HG03575 (cell line): ENCODE data around the gene COX18.

Experiments used
- ATAC-seq: cut with Tn5 transposase; IDR thresholded peaks from one replicate; pipeline ENCODE4 v1.9.1; 2021; ENCODE audit not compliant: unreplicated experiment, insufficient number of reproducible peaks, low FRiP score; ENCODE audit errors: extremely low read depth

Gene COX18

GRCh38 chr4:73055241-73055897 is 14.1 kb downstream of the COX18 start:
- ATAC-seq: peak; percentile 48

- ATAC-seq: no peak
Observed at GRCh38 chr4:73053974-73054480, 15.5 kb downstream of the COX18 start.

GRCh38 chr4:73053076-73053475 is 16.4 kb downstream of the COX18 start:
- ATAC-seq: no peak

GRCh38 chr4:73051625-73052024 is 17.9 kb downstream of the COX18 start:
- ATAC-seq: no peak

GRCh38 chr4:73045879-73046278 is 23.6 kb downstream of the COX18 start:
- no peak for ATAC-seq

DNA sequence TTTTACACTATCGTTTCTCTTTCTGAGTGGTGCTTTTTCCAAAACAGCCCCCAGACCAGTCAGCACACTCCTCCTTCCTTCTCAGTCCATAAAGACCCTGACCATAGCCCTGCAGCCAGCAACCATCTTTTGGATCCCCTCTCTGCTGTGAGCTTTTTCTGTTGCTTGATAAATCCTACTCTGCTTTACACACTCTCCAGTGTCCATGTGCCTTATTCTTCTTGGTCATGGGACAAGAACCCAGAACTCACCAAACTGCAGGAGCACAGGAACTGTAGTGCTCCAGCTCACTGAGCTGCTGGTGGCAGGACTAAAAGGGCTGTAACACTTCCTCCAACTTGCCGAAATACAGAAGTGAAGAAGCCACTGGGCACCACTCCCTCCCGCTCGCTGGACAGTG is 32.5 kb downstream of the COX18 start:
- no peak for ATAC-seq

- ATAC-seq: no peak
Observed at GRCh38 chr4:73036123-73036522, 33.4 kb downstream of the COX18 start.

DNA sequence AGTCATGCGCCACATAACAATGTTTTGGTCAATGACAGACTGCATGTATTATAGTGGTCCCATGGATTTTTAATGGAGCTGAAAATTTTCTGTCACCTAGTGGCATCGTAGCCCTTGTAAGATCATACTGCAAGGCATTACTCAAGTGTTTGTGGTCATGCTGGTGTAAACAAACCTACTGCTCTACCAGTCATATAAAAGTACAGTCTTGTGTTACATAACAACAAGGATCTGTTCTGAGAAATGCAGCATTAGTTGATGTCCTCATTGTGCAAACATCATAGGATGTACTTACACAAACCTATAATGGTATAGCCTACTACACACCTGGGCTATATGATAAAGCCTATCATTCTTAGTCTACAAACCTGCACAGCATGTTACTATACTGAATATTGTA is 34.6 kb downstream of the COX18 start:
- no peak for ATAC-seq

GRCh38 chr4:73028621-73029020 is 40.9 kb downstream of the COX18 start:
- no peak for ATAC-seq

- no peak for ATAC-seq
Observed at GRCh38 chr4:73021634-73022033, 47.9 kb downstream of the COX18 start.

DNA sequence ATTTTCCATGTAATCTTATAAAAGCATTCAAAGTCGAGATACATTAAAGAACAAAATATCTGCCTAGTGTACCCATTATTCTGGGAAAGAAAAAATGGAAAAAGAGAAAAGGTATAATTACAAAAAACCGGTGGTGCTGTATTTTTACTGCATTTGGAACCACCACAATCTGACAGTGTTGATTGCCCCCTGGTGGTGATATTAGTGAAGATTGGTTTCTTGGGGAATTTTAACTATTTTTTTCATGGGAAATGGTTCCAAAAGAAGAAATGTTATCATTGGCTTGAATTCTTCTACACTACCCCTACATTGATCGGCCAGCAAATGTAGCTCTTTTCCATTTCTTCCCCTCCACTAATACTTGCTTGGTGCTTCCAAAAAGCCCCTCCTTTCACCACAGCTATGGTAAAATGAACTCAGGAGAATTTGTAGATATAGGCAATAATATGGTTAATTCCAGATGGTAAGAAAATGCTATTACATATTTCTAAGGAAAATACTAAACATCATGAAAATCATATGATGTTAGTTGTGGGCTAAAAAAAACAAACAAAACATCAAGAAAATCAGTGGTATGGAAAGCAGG is 50.0 kb downstream of the COX18 start:
- no peak for ATAC-seq

- no peak for ATAC-seq
Observed at GRCh38 chr4:73018595-73018994, 50.9 kb downstream of the COX18 start.

DNA sequence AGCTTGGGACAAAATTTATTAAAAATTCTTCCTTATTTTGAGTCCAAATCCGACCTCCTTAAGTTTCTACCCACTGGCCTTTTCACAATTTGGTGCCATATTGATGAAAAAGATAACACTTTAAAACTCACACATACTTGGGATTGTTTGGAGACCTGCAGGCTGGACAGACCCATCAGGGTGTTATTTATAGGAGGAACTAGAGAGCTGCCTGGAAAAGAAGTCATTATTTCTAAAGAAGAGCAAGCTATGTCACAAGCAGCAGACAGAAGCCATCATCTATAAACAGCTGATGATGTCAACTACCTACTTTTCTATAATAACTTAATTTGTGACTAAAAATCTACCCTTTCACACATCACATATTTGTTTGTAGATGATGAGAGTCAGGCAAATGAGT is 56.2 kb downstream of the COX18 start:
- no peak for ATAC-seq

DNA sequence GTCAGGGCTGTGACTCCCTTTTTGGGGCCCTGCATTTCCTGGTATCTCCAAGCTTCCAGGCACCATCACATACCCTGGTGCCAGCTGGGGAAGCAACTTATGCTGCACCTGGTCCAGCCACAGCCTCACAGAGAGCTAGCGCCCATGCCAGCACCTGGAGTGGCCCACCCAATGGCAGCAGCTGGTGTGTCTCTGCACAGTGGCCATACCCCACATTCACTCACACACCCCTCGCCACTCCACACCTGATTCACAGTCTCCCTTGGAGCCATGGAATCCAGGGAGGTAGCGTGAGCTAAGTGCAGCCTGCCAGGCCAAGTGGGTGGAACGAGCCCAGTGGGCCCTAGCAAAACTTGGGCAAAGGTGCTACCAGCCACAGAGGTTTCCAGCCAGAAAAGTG is 56.8 kb downstream of the COX18 start:
- no peak for ATAC-seq

GRCh38 chr4:73011629-73011985 is 57.9 kb downstream of the COX18 start:
- no peak for ATAC-seq

DNA sequence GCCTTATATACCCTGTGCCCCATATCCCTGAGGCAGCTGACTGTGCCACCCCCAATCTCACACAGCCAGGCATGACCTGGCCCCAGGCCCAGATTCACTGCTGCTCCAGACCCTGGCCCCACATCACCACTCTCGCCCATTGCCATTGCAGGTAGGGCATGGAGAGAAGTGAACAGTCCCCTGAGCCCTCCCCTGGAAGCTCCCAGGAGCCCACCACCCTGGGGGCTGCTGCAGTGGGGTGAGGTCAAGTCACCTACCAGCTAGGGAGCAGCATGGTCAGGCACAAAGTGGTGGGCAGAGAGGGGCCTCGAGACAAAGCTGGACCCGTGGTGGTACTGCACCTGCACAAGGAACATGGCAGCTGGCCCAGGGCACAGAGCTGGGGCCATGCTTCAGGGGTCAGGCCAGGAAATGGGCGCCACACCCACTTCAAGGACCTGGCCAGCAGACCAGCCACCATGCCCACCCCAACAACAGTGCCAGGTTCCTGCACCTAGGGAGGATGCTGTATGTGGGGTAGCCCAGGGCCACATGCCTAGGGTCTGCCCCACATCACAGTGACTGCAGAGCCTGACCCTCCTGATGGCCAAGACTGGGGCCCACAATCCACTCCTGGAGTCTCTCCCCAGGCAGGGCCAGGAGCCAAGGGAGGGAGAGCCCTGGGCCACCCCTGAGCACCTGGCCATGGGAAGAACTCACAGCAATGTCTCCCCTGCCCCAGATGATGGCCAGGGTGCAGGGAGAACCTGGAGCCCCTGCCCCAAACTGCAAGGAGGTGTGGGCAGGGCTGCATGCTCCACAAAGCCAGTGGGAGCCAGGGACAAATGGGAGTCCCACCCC is 58.5 kb downstream of the COX18 start:
- ATAC-seq: no peak

- ATAC-seq: no peak
Observed at GRCh38 chr4:73007526-73008100, 61.9 kb downstream of the COX18 start.

GRCh38 chr4:73006286-73006990 is 63.1 kb downstream of the COX18 start:
- ATAC-seq: peak; percentile 82

- no peak for ATAC-seq
Observed at GRCh38 chr4:73005514-73005913, 64.0 kb downstream of the COX18 start.
